GM12801 (cell line): ENCODE data around the gene SELPLG.

Source experiments
- CTCF ChIP-seq: IDR thresholded peaks from one replicate; pipeline ENCODE4 v1.5.1; 2011; ENCODE audit warnings: control low read depth; ENCODE audit not compliant: insufficient read length; ENCODE audit errors: extremely low read depth

Gene SELPLG

GRCh38 chr12:108573317-108573716, 60.4 kb downstream of the SELPLG start:
- TF ChIP-seq CTCF: no peak

- TF ChIP-seq CTCF: no peak
Observed at GRCh38 chr12:108572166-108572790, 61.4 kb downstream of the SELPLG start.
